Sigmoid colon (tissue), 3 donors: Measurements from ENCODE around the gene TUT4.

Experiments
- CTCF ChIP-seq, 4 experiments: fragments of 450-650 bp in 3 of 4; fragments of 200-600 bp in 1 of 4; IDR thresholded peaks; one replicate each; pipeline ENCODE4 v1.5.1; 2016 to 2019; ENCODE audit warnings: antibody characterized with exemption in 4 of 4, mild to moderate bottlenecking in 3 of 4, moderate library complexity in 2 of 4
- POLR2A ChIP-seq, 2 donors: fragments of 450-650 bp; IDR thresholded peaks; one replicate each; pipeline ENCODE4 v1.6.1; 2016; ENCODE audit warnings: antibody characterized with exemption in 2 of 2, mild to moderate bottlenecking in 2 of 2, moderate library complexity in 2 of 2

DNA sequence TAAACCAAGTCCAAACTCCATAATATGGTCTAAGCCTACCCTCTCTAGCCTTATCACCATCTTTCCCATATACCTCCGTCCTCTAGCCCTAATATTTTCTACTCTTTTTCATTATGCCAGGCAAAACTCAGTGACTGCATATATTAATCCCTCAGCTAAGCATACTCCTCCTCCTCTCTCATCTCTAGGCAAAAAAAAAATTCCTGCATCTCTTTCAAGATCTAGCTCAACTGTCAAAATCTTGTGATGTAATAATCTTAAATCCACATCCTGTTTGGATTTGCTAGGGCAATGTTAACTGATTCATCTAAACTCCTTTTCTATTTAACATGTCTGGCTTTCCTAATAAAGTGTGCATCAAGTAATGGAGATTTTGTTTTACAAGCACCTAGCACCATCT, 128.1 kb downstream of the TUT4 start:
- TF ChIP-seq CTCF (IDR thresholded peaks at IDR 0.05), result no peak
- no peak for TF ChIP-seq POLR2A (IDR thresholded peaks at IDR 0.05)
